Stomach (tissue), 9 donors: ENCODE data around the gene NOS1. TPM values are rescaled to one million over a fixed set of nuclear protein-coding genes. Genes with fewer than 3 reads are reported as not detected.

Experiments
- DNase-seq, 2 donors: peaks; one replicate each; pipeline versions ENCODE4 v3.0.0 to v3.0.0-alpha.2; 2013 to 2019
- H3K27ac ChIP-seq, 5 donors: fragments of 200-600 bp in 4 of 5; sonication (generic) in 4 of 5; one replicate each; pipeline ENCODE4 v1.5.1; 2013 to 2019; ENCODE audit warnings: mild to moderate bottlenecking in 1 of 5, moderate library complexity in 1 of 5
- H3K27me3 ChIP-seq, 3 donors: fragments of 200-600 bp; sonication (generic); one replicate each; pipeline ENCODE4 v1.5.1; 2017 to 2019; ENCODE audit warnings: mixed run types in 1 of 3
- H3K36me3 ChIP-seq, 4 donors: fragments of 200-600 bp; sonication (generic); 1 replicate in 3 of 4; 2 replicates in 1 of 4; pipeline ENCODE4 v1.5.1; 2016 to 2019
- H3K4me1 ChIP-seq, 4 donors: fragments of 200-600 bp; sonication (generic); one replicate each; pipeline ENCODE4 v1.5.1; 2016 to 2019
- H3K4me3 ChIP-seq, 4 donors: fragments of 200-600 bp; sonication (generic) in 3 of 4; one replicate each; pipeline ENCODE4 v1.5.1; 2016 to 2019; ENCODE audit warnings: mild to moderate bottlenecking in 1 of 4
- H3K9me3 ChIP-seq, 4 donors: fragments of 200-600 bp; sonication (generic); one replicate each; pipeline ENCODE4 v1.5.1; 2016 to 2019
- EP300 ChIP-seq: sonication (generic); formaldehyde crosslinking; IDR thresholded peaks from one replicate; pipeline ENCODE4 v1.6.1; 2017; ENCODE audit warnings: antibody characterized with exemption
- POLR2A ChIP-seq, 4 donors: fragments of 450-650 bp; IDR thresholded peaks; one replicate each; pipeline ENCODE4 v1.6.1; 2016; ENCODE audit warnings: antibody characterized with exemption in 4 of 4, control low read depth in 2 of 4, mild to moderate bottlenecking in 1 of 4, moderate library complexity in 1 of 4
- POLR2AphosphoS5 ChIP-seq, 3 donors: sonication (generic); formaldehyde crosslinking; IDR thresholded peaks; one replicate each; pipeline ENCODE4 v1.6.1; 2016; ENCODE audit warnings: antibody characterized with exemption in 3 of 3
- WGBS, 5 donors: extraction: QIAGEN DNeasy Blood & Tissue Kit in 3 of 5; methylation state at CpG; one replicate each; pipeline versions ENCODE4 v1.1.5 to v1.1.7; 2013 to 2018; 5-methylcytosine and 5-hydroxymethylcytosine counted together
- intact Hi-C: fragments of 100-400 bp; cut with DNase I; formaldehyde crosslinking; loops from one replicate; pipeline ENCODE4 v1.15.1; 2023; ENCODE audit warnings: low total_unique reads
- polyA plus RNA-seq, 3 donors: library from polyadenylated mRNA; stranded (reverse); fragments of 200-250 nt; gene quantifications; one replicate each; pipeline ENCODE4 v1.2.3, GENCODE V29; 2013
- total RNA-seq, 5 donors: library from RNA; depleted of rRNA; stranded (reverse); fragments of >200 nt; gene quantifications; one replicate each; pipeline versions ENCODE4 v1.1.0 to v1.2.3, GENCODE V29; 2014 to 2016
- TF ChIP-seq, protein P1 (sequence below), 7 experiments: fragments of 450-650 bp in 4 of 7; fragments of 200-600 bp in 3 of 7; sonication (generic) in 3 of 7; IDR thresholded peaks; one replicate each; pipeline ENCODE4 v1.5.1; 2016 to 2019; ENCODE audit warnings: antibody characterized with exemption in 7 of 7, control low read depth in 2 of 7, mild to moderate bottlenecking in 1 of 7
- donor health status: healthy with polysubstance abuse.
- donor health status: Bipolar disorder and iron deficiency.
- donor health status: healthy.

NOS1 gene
- total and polyA plus RNA-seq, 8 donors, result 0.15 to 3.1 (median 0.29) TPM; not detected in 3

DNA sequence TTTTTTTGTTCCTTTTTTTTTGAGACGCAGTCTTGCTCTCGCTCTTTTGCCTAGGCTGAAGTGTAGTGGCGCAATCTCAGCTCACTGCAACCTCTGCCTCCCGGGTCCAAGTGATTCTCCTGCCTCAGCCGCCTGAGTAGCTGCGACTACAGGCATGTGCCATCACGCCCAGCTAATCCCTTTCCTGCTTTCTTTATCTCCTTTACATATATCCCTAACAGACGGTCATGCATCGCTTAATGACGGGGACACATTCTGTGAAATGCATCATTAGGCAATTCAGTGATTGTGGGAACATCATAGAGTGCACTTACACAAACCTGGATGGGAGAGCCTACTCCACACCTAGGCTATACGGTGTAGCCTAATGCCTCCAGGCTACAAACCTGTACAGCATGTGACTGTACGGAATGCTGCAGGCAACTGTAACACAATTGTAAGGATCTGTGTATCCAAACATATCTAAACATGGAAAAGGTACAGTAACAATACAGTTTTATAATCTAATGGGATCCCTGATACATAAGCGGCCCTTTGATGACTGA, 32.8 kb downstream of the NOS1 start:
- peaks cover 0 to 78% (median 5%) of the 10 kb centered on the region in 3 donors for H3K27me3 ChIP-seq
- intact Hi-C loops, result no loop called here
- no peak for TF ChIP-seq POLR2A (IDR thresholded peaks at IDR 0.05)
- no peak for TF ChIP-seq POLR2AphosphoS5 (IDR thresholded peaks at IDR 0.05)
- no peak for TF ChIP-seq EP300
- TF ChIP-seq, protein P1, sequence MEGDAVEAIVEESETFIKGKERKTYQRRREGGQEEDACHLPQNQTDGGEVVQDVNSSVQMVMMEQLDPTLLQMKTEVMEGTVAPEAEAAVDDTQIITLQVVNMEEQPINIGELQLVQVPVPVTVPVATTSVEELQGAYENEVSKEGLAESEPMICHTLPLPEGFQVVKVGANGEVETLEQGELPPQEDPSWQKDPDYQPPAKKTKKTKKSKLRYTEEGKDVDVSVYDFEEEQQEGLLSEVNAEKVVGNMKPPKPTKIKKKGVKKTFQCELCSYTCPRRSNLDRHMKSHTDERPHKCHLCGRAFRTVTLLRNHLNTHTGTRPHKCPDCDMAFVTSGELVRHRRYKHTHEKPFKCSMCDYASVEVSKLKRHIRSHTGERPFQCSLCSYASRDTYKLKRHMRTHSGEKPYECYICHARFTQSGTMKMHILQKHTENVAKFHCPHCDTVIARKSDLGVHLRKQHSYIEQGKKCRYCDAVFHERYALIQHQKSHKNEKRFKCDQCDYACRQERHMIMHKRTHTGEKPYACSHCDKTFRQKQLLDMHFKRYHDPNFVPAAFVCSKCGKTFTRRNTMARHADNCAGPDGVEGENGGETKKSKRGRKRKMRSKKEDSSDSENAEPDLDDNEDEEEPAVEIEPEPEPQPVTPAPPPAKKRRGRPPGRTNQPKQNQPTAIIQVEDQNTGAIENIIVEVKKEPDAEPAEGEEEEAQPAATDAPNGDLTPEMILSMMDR (IDR thresholded peaks at IDR 0.05), result no peak
- H3K4me3 ChIP-seq, result no peak overlapping the region
- no peak overlapping the region for H3K27ac ChIP-seq
- H3K4me1 ChIP-seq, result peaks cover 0 to 5% (median 0%) of the 10 kb centered on the region in 4 donors
- no peaks in the 10 kb centered on the region for H3K9me3 ChIP-seq
- DNase-seq, result no peak
- 70 to 86% (median 77%) methylated on average over 13 of the region's 13 CpGs for WGBS, 5 donors
- no peaks in the 10 kb centered on the region for H3K36me3 ChIP-seq

DNA sequence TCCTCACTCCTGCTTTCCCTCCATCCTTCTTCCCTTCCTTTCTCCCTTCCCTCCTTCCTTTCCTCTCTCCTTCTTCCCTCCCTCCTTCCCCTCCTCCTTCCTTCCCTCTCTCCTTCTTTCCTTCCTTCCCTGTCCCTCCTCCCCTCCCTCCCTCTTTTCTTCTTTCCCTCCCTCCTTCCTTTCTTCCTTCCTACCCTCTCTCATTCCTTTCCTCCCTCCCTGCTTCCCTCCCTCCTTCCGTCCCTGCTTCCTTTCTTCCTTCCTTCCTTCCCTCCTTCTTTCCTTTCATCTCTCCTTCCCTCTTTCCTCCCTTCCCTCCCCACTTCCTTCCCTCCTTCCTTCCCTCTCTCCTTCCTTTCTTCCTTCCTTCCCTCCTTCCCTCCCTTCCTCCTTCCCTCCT, 39.0 kb downstream of the NOS1 start:
- Histone ChIP-seq H3K9me3 (peaks cover 0 to 2% (median 0%) of the 10 kb centered on the region in 4 donors), H3K36me3 (no peaks in the 10 kb centered on the region), H3K27ac (no peak overlapping the region), H3K4me1 (no peaks in the 10 kb centered on the region), H3K4me3 (no peak overlapping the region), H3K27me3 (peaks cover 0 to 38% (median 0%) of the 10 kb centered on the region in 3 donors)
- TF ChIP-seq POLR2AphosphoS5 (IDR thresholded peaks at IDR 0.05), result no peak
- no peak for TF ChIP-seq EP300
- no peak for TF ChIP-seq POLR2A (IDR thresholded peaks at IDR 0.05)
- TF ChIP-seq, protein P1 (IDR thresholded peaks at IDR 0.05), result no peak
- intact Hi-C loops, result no loop called here
- 50 to 67% (median 55%) methylated on average over 1 of the region's 1 CpG for WGBS, 5 donors
- no peak for DNase-seq

DNA sequence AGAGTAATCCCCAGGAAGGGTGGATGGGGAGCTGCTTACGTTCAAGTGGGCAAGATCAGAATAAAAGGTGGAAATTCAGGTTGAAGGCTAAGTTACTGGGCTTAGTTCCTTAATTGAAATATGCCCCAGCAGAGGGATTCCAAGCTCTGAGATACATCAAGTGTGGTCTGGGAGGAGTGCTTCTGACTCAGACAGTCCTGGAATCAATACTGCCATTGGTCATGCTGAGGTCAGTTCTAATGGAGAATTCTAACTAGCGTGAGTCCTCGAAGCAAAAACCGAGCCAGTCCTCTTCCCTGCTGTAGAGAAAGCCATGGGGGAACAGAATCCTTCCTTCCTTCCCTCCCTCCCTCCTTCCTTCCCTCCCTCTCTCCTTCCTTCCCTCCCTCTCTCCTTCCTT, 39.9 kb downstream of the NOS1 start:
- intact Hi-C loops, result no loop called here
- Histone ChIP-seq H3K27me3 (peaks cover 0 to 29% (median 0%) of the 10 kb centered on the region in 3 donors), H3K27ac (no peak overlapping the region), H3K4me1 (no peaks in the 10 kb centered on the region), H3K4me3 (no peak overlapping the region), H3K36me3 (no peaks in the 10 kb centered on the region), H3K9me3 (peaks cover 0 to 10% (median 5%) of the 10 kb centered on the region in 4 donors)
- 56 to 79% (median 64%) methylated on average over 4 of the region's 4 CpGs for WGBS, 5 donors
- DNase-seq, result no peak
- TF ChIP-seq POLR2AphosphoS5 (IDR thresholded peaks at IDR 0.05) (no peak), EP300 (no peak), POLR2A (IDR thresholded peaks at IDR 0.05) (no peak)
- TF ChIP-seq, protein P1 (IDR thresholded peaks at IDR 0.05), result no peak

DNA sequence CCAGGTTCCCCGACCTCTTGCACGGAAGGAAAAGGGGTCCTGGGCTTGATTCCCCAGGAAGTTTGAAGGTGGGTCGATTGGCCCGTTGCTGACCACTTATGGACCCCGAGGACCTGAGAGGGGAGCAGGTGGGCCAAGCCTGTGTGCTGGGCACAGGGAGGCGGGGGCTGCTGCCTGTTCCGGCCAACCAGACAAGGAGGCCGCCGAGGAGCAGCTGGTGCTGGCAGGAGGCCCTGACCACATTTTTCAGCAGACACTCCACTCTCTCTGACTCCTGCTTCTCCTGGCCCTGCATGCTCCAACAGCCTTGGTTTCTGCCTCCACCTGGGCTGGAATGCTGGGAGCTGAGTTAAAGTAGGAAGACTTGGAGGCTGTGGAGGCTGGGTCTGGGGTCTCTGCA, 42.8 kb downstream of the NOS1 start:
- H3K27ac ChIP-seq, result no peak overlapping the region
- peaks cover 0 to 18% (median 11%) of the 10 kb centered on the region in 4 donors for H3K9me3 ChIP-seq
- 69 to 74% (median 74%) methylated on average over 5 to 9 of the region's 9 CpGs for WGBS, 5 donors
- H3K4me3 ChIP-seq, result no peak overlapping the region
- no peaks in the 10 kb centered on the region for H3K36me3 ChIP-seq
- no peaks in the 10 kb centered on the region for H3K4me1 ChIP-seq
- no peak for DNase-seq
- H3K27me3 ChIP-seq, result peaks cover 0 to 8% (median 0%) of the 10 kb centered on the region in 3 donors
- intact Hi-C loops, result no loop called here
- TF ChIP-seq POLR2A (IDR thresholded peaks at IDR 0.05) (no peak), POLR2AphosphoS5 (IDR thresholded peaks at IDR 0.05) (no peak), EP300 (no peak)
- TF ChIP-seq, protein P1 (IDR thresholded peaks at IDR 0.05), result no peak
